Mesendoderm (in vitro differentiated cells): ENCODE measurements around the gene GBX1.

ENCODE experiments used
- DNase-seq: peaks from one replicate; pipeline ENCODE4 v3.0.0; 2013
- H2AK5ac ChIP-seq: 2 replicates; pipeline ENCODE4 v1.6.1; 2013; ENCODE audit warnings: low read length, inconsistent platforms
- H2BK120ac ChIP-seq: 2 replicates; pipeline ENCODE4 v1.6.1; 2013; ENCODE audit warnings: low read depth, mild to moderate bottlenecking, low read length, moderate library complexity, mixed read lengths
- H2BK15ac ChIP-seq: replicated peaks from 2 replicates; pipeline ENCODE4 v1.6.1; 2013; ENCODE audit warnings: low read depth, mild to moderate bottlenecking, moderate library complexity
- H2BK5ac ChIP-seq: 2 replicates; pipeline ENCODE4 v1.6.1; 2013; ENCODE audit warnings: low read length, inconsistent platforms
- H3K18ac ChIP-seq: 2 replicates; pipeline ENCODE4 v1.6.1; 2013; ENCODE audit warnings: mild to moderate bottlenecking, low read length, mixed read lengths
- H3K23ac ChIP-seq: one replicate; pipeline ENCODE4 v1.6.1; 2013; ENCODE audit warnings: low read length
- H3K27ac ChIP-seq: 2 replicates; pipeline ENCODE4 v1.5.1; 2013; ENCODE audit warnings: low read depth, mild to moderate bottlenecking, inconsistent platforms, low read length, moderate library complexity
- H3K27me3 ChIP-seq: 2 replicates; pipeline ENCODE4 v1.6.1; 2013; ENCODE audit warnings: low read length, control low read depth, mild to moderate bottlenecking, inconsistent platforms; ENCODE audit not compliant: insufficient read depth, poor library complexity
- H3K36me3 ChIP-seq: 2 replicates; pipeline ENCODE4 v1.6.1; 2013; ENCODE audit warnings: low read length, inconsistent platforms; ENCODE audit not compliant: control insufficient read depth, insufficient read depth
- H3K4ac ChIP-seq: one replicate; pipeline ENCODE4 v1.6.1; 2013; ENCODE audit warnings: low read depth, mild to moderate bottlenecking, low read length, moderate library complexity
- H3K4me1 ChIP-seq: 2 replicates; pipeline ENCODE4 v1.6.1; 2013; ENCODE audit warnings: low read depth, low read length, inconsistent platforms; ENCODE audit not compliant: control insufficient read depth
- H3K4me2 ChIP-seq: 2 replicates; pipeline ENCODE4 v1.6.1; 2013; ENCODE audit warnings: low read length
- H3K4me3 ChIP-seq: 2 replicates; pipeline ENCODE4 v1.5.1; 2013; ENCODE audit warnings: mild to moderate bottlenecking, low read length
- H3K56ac ChIP-seq: one replicate; pipeline ENCODE4 v1.6.1; 2013; ENCODE audit warnings: low read length
- H3K79me1 ChIP-seq: 2 replicates; pipeline ENCODE4 v1.6.1; 2013; ENCODE audit warnings: low read length, inconsistent platforms
- H3K79me2 ChIP-seq: 2 replicates; pipeline ENCODE4 v1.6.1; 2013; ENCODE audit warnings: mild to moderate bottlenecking, low read length; ENCODE audit not compliant: control insufficient read depth, insufficient read depth
- H3K9ac ChIP-seq: 2 replicates; pipeline ENCODE4 v1.6.1; 2013; ENCODE audit warnings: low read length, inconsistent platforms
- H4K5ac ChIP-seq: one replicate; pipeline ENCODE4 v1.6.1; 2013; ENCODE audit warnings: low read length
- H4K8ac ChIP-seq: one replicate; pipeline ENCODE4 v1.6.1; 2013; ENCODE audit warnings: low read depth, mild to moderate bottlenecking, control low read depth, low read length, moderate library complexity
- WGBS: extraction: QIAGEN DNeasy Blood & Tissue Kit; methylation state at CpG from one replicate; pipeline ENCODE4 v1.1.7; 2013; ENCODE audit warnings: low lambda C conversion rate, missing lambda C conversion rate; ENCODE audit not compliant: insufficient coverage; ENCODE audit errors: extremely low coverage; 5-methylcytosine and 5-hydroxymethylcytosine counted together

The GBX1 gene

GRCh38 chr7:151166629-151167196, 781 bp downstream of the GBX1 start:
- DNase-seq: no peak
- Histone ChIP-seq H3K4me2 (no peak overlapping the region), H3K27me3 (peaks cover 44% of the 10 kb centered on the region), H3K9ac (no peak overlapping the region), H4K5ac (no peak overlapping the region), H3K4ac (no peak overlapping the region), H3K4me1 (peaks cover 6% of the 10 kb centered on the region), H2AK5ac (no peak overlapping the region), H3K36me3 (no peaks in the 10 kb centered on the region), H3K27ac (no peak overlapping the region), H3K56ac (no peak overlapping the region), H4K8ac (no peak overlapping the region), H3K79me1 (no peaks in the 10 kb centered on the region), H3K23ac (no peak overlapping the region), H3K4me3 (no peak overlapping the region), H3K18ac (no peak overlapping the region), H2BK5ac (no peak overlapping the region), H2BK120ac (no peak overlapping the region), H2BK15ac (no peak overlapping the region), H3K79me2 (no peaks in the 10 kb centered on the region)
- WGBS: no CpG with 5 or more reads among the region's 31 CpGs

- no peak for DNase-seq
- H3K27me3 ChIP-seq: peaks cover 22% of the 10 kb centered on the region
- no peak overlapping the region for H3K9ac ChIP-seq
- no peaks in the 10 kb centered on the region for H3K4me1 ChIP-seq
- H2AK5ac ChIP-seq: no peak overlapping the region
- H3K27ac ChIP-seq: no peak overlapping the region
- H2BK120ac ChIP-seq: no peak overlapping the region
- H3K18ac ChIP-seq: no peak overlapping the region
- no peaks in the 10 kb centered on the region for H3K79me1 ChIP-seq
- no peak overlapping the region for H4K5ac ChIP-seq
- H3K4me2 ChIP-seq: no peak overlapping the region
- H3K4me3 ChIP-seq: no peak overlapping the region
- WGBS: no CpG with 5 or more reads among the region's 1 CpG
- no peak overlapping the region for H3K23ac ChIP-seq
- H3K4ac ChIP-seq: no peak overlapping the region
- H3K79me2 ChIP-seq: no peaks in the 10 kb centered on the region
- H2BK5ac ChIP-seq: no peak overlapping the region
- H4K8ac ChIP-seq: no peak overlapping the region
- no peak overlapping the region for H3K56ac ChIP-seq
- no peaks in the 10 kb centered on the region for H3K36me3 ChIP-seq
- H2BK15ac ChIP-seq: no peak overlapping the region
Measured at GRCh38 chr7:151161757-151162156, 5.7 kb downstream of the GBX1 start.

GRCh38 chr7:151157645-151158329, 9.7 kb downstream of the GBX1 start:
- no peak overlapping the region for H3K18ac ChIP-seq
- H3K36me3 ChIP-seq: no peaks in the 10 kb centered on the region
- no peak overlapping the region for H4K5ac ChIP-seq
- no peak overlapping the region for H2AK5ac ChIP-seq
- H4K8ac ChIP-seq: no peak overlapping the region
- no peak overlapping the region for H3K27ac ChIP-seq
- DNase-seq: no peak
- H3K4me1 ChIP-seq: no peaks in the 10 kb centered on the region
- no CpG with 5 or more reads among the region's 7 CpGs for WGBS
- H3K79me1 ChIP-seq: no peaks in the 10 kb centered on the region
- H3K27me3 ChIP-seq: no peaks in the 10 kb centered on the region
- H3K4me2 ChIP-seq: no peak overlapping the region
- H2BK120ac ChIP-seq: no peak overlapping the region
- H3K4ac ChIP-seq: no peak overlapping the region
- H3K4me3 ChIP-seq: no peak overlapping the region
- H3K79me2 ChIP-seq: no peaks in the 10 kb centered on the region
- H3K23ac ChIP-seq: no peak overlapping the region
- no peak overlapping the region for H3K56ac ChIP-seq
- no peak overlapping the region for H2BK15ac ChIP-seq
- H3K9ac ChIP-seq: no peak overlapping the region
- no peak overlapping the region for H2BK5ac ChIP-seq

- no peak overlapping the region for H2BK15ac ChIP-seq
- DNase-seq: no peak
- H3K4ac ChIP-seq: no peak overlapping the region
- H3K27ac ChIP-seq: no peak overlapping the region
- no peak overlapping the region for H3K23ac ChIP-seq
- no peaks in the 10 kb centered on the region for H3K79me2 ChIP-seq
- no peak overlapping the region for H2BK120ac ChIP-seq
- H3K56ac ChIP-seq: no peak overlapping the region
- WGBS: no CpG with 5 or more reads among the region's 6 CpGs
- no peak overlapping the region for H3K9ac ChIP-seq
- H3K36me3 ChIP-seq: no peaks in the 10 kb centered on the region
- no peak overlapping the region for H2BK5ac ChIP-seq
- no peaks in the 10 kb centered on the region for H3K79me1 ChIP-seq
- no peak overlapping the region for H4K5ac ChIP-seq
- H3K18ac ChIP-seq: no peak overlapping the region
- H3K27me3 ChIP-seq: peaks cover 3% of the 10 kb centered on the region
- H4K8ac ChIP-seq: no peak overlapping the region
- H3K4me2 ChIP-seq: no peak overlapping the region
- H3K4me3 ChIP-seq: no peak overlapping the region
- no peaks in the 10 kb centered on the region for H3K4me1 ChIP-seq
- H2AK5ac ChIP-seq: no peak overlapping the region
Measured at GRCh38 chr7:151152643-151153513, 14.6 kb downstream of the GBX1 start.

- Histone ChIP-seq H3K27me3 (peaks cover 3% of the 10 kb centered on the region), H3K9ac (no peak overlapping the region), H3K4me2 (no peak overlapping the region), H3K36me3 (no peaks in the 10 kb centered on the region), H4K5ac (no peak overlapping the region), H3K4me3 (no peak overlapping the region), H3K79me1 (no peaks in the 10 kb centered on the region), H2BK5ac (no peak overlapping the region), H4K8ac (no peak overlapping the region), H3K27ac (no peak overlapping the region), H3K79me2 (no peaks in the 10 kb centered on the region), H3K4ac (no peak overlapping the region), H2BK15ac (no peak overlapping the region), H2BK120ac (no peak overlapping the region), H3K23ac (no peak overlapping the region), H3K4me1 (no peaks in the 10 kb centered on the region), H2AK5ac (no peak overlapping the region), H3K18ac (no peak overlapping the region), H3K56ac (no peak overlapping the region)
- WGBS: no CpG with 5 or more reads among the region's 3 CpGs
- DNase-seq: no peak
Measured at GRCh38 chr7:151150388-151150787, 17.1 kb downstream of the GBX1 start.
